HepG2 (cell line): Measurements from ENCODE around the gene IFITM5. TPM values are rescaled to one million over a fixed set of nuclear protein-coding genes. Genes with fewer than 3 reads are reported as not detected.
A peak's percentile ranks its signal among the peaks of the same experiment; 100 is the strongest.

ENCODE experiments used
- ATAC-seq: fragments of 200-7000 bp; cut with Tn5 transposase; 3 replicates; pipeline ENCODE4 v1.9.1; 2020; ENCODE audit warnings: mild to moderate bottlenecking, moderate library complexity
- Bru-seq: library from RNA; stranded (reverse); fragments of 400-500 nt; gene quantifications from one replicate; lab custom pipeline; 2021; lab: Mats Ljungman, UMichigan
- BruChase-seq, 2 experiments: library from RNA; stranded (reverse); fragments of 400-500 nt; gene quantifications; one replicate each; lab custom pipeline; 2021; lab: Mats Ljungman, UMichigan
- BruUV-seq: library from RNA; stranded (reverse); fragments of 400-500 nt; replicated peaks from 2 replicates; lab custom pipeline; 2021; lab: Mats Ljungman, UMichigan
- CTCF ChIA-PET: fragments of 300-600 bp; formaldehyde crosslinking; extraction: SDS; loops from one replicate; lab custom pipeline; 2021; ENCODE audit warnings: low total read pairs, inconsistent platforms, low intra/inter-chr PET ratio; lab: Yijun Ruan, JAX
- POLR2A ChIA-PET: fragments of 350-600 bp; sonication (Branson Sonifier 250); formaldehyde crosslinking; loops from one replicate; lab custom pipeline; 2020; ENCODE audit warnings: antibody characterized with exemption, inconsistent platforms; lab: Yijun Ruan, JAX
- DNase-seq: peaks from one replicate; pipeline ENCODE4 v3.0.0-alpha.2; 2015; ENCODE audit warnings: low spot score
- FAIRE-seq: peaks from 3 replicates; lab custom pipeline; 2011; peaks lifted over from hg19 to GRCh38; lab: Jason Lieb, UNC
- H2AFZ ChIP-seq: one replicate; pipeline ENCODE4 v1.6.1; 2011; ENCODE audit warnings: low read length, inconsistent platforms
- H3K27ac ChIP-seq: fragments of 300-600 bp; 3 replicates; pipeline ENCODE4 v1.8.0; 2011; ENCODE audit warnings: mixed run types, mild to moderate bottlenecking, mixed read lengths, low read length, inconsistent platforms; ENCODE audit not compliant: insufficient read depth; ENCODE audit errors: extremely low read length
- H3K27me3 ChIP-seq, 2 experiments: fragments of 200-600 bp in 1 of 2; 2 replicates in 1 of 2; 3 replicates in 1 of 2; pipeline versions ENCODE4 v1.6.0 to v1.8.0; 2011; ENCODE audit warnings: low read length in 2 of 2, mild to moderate bottlenecking in 2 of 2, moderate library complexity in 2 of 2, inconsistent platforms in 1 of 2; ENCODE audit not compliant: insufficient read depth in 2 of 2, control insufficient read depth in 1 of 2
- H3K36me3 ChIP-seq, 2 experiments: fragments of 200-600 bp in 1 of 2; replicated peaks in 1 of 2; 2 replicates in 1 of 2; 3 replicates in 1 of 2; pipeline versions ENCODE4 v1.5.1 to v1.8.0; 2011; ENCODE audit warnings: low read length in 2 of 2, inconsistent platforms in 1 of 2; ENCODE audit not compliant: insufficient read depth in 2 of 2, control insufficient read depth in 1 of 2
- H3K4me1 ChIP-seq: 2 replicates; pipeline ENCODE4 v1.5.1; 2012; ENCODE audit warnings: low read length, inconsistent platforms; ENCODE audit not compliant: insufficient read depth
- H3K4me2 ChIP-seq: 2 replicates; pipeline ENCODE4 v1.6.0; 2011; ENCODE audit warnings: low read depth, low read length, inconsistent platforms
- H3K4me3 ChIP-seq, 3 experiments: fragments of 200-600 bp in 1 of 3; sonication (generic), shearing (Covaris generic) in 1 of 3; replicated peaks in 1 of 3; 2 replicates each; pipeline ENCODE4 v1.5.1; 2011 to 2016; ENCODE audit warnings: low read length in 3 of 3, inconsistent platforms in 2 of 3, low read depth in 2 of 3, mild to moderate bottlenecking in 2 of 3, control low read depth in 1 of 3, mixed read lengths in 1 of 3; ENCODE audit not compliant: insufficient read depth in 1 of 3
- H3K79me2 ChIP-seq: one replicate; pipeline ENCODE4 v1.6.1; 2011; ENCODE audit warnings: low read length, inconsistent platforms; ENCODE audit not compliant: insufficient read depth
- H3K9ac ChIP-seq: 2 replicates; pipeline ENCODE4 v1.6.0; 2011; ENCODE audit warnings: mild to moderate bottlenecking, low read depth, low read length, inconsistent platforms; ENCODE audit not compliant: insufficient read depth
- H3K9me3 ChIP-seq: 2 replicates; pipeline ENCODE4 v1.5.1; 2012; ENCODE audit warnings: mild to moderate bottlenecking, low read length
- H4K20me1 ChIP-seq: 2 replicates; pipeline ENCODE4 v1.6.0; 2011; ENCODE audit warnings: inconsistent platforms, mild to moderate bottlenecking, low read length, moderate library complexity; ENCODE audit not compliant: insufficient read depth
- WGBS: methylation state at CpG from one replicate; pipeline ENCODE4 v1.1.6; 2017; ENCODE audit warnings: low lambda C conversion rate; 5-methylcytosine and 5-hydroxymethylcytosine counted together
- in situ Hi-C: cut with HindIII; loops from 2 replicates; pipeline ENCODE4 v1.10.0; 2017; ENCODE audit warnings: low pct_unique_long_range_greater_than_20kb; ENCODE audit not compliant: extremely low pct_ligation_motif_present
- intact Hi-C: fragments of 100-400 bp; cut with micrococcal nuclease; formaldehyde crosslinking; loops from one replicate; pipeline ENCODE4 v1.10.0; 2022; ENCODE audit not compliant: unreplicated experiment
- long read RNA-seq, 2 experiments: library from RNA in 1 of 2; library from polyadenylated mRNA in 1 of 2; stranded (forward) in 1 of 2; unstranded in 1 of 2; transcript quantifications; one replicate each; pipeline ENCODE4 v2.0.0, GENCODE V29; 2019 to 2022
- polyA minus RNA-seq, 3 experiments: library from RNA; depleted of rRNA, polyadenylated mRNA; stranded (reverse); fragments of >200 nt; gene quantifications; 2 replicates each; pipeline ENCODE4 v1.2.3, GENCODE V29; 2011; ENCODE audit warnings: low replicate concordance in 1 of 3
- polyA plus RNA-seq, 8 experiments: library from polyadenylated mRNA; depleted of rRNA in 3 of 8; stranded (reverse) in 7 of 8; unstranded in 1 of 8; fragments of >200 nt; fragmentation: Illumina TruSeq in 4 of 8; extraction: Trizol in 4 of 8; gene quantifications; 2 replicates each; pipeline versions ENCODE4 v1.2.1 to v1.2.3, GENCODE V29; 2011 to 2016; ENCODE audit warnings: low read depth in 4 of 8, missing spikeins in 1 of 8, mixed read lengths in 1 of 8; ENCODE audit not compliant: insufficient read depth in 1 of 8
- total RNA-seq, 5 experiments: library from RNA; depleted of rRNA; stranded (reverse); fragments of >200 nt; fragmentation: Illumina TruSeq; extraction: Trizol; gene quantifications; 2 replicates each; pipeline ENCODE4 v1.2.3, GENCODE V29; 2016; ENCODE audit warnings: low read depth in 1 of 5
- TF ChIP-seq, protein P1 (sequence below): sonication (generic); formaldehyde crosslinking; IDR thresholded peaks from 2 replicates; pipeline ENCODE4 v1.4.0; 2020; ENCODE audit warnings: mild to moderate bottlenecking, missing genetic modification reagents

The IFITM5 gene
- total RNA-seq (2016; rRNA removed; fragmentation: Illumina TruSeq; extraction: Trizol) (not detected in 2 replicates), polyA plus RNA-seq (2011; rRNA removed) (not detected in 2 replicates), polyA minus RNA-seq (2011; rRNA and poly(A)+ RNA removed; ENCODE audit: low replicate concordance) (not detected in 2 replicates), Bru-seq, nascent RNA (not detected), BruChase-seq, experiment 1, labeled RNA remaining after a 6-hour chase (not detected), BruChase-seq, experiment 2, labeled RNA remaining after a 2-hour chase (not detected)
- total RNA-seq (2016; cell fraction: cytosol; rRNA removed; fragmentation: Illumina TruSeq; extraction: Trizol; ENCODE audit: low read depth): not detected in 2 replicates
- total RNA-seq (2016; cell fraction: insoluble cytoplasmic fraction; rRNA removed; fragmentation: Illumina TruSeq; extraction: Trizol): not detected in 2 replicates
- not detected in 2 replicates for total RNA-seq (2016; cell fraction: membrane; rRNA removed; fragmentation: Illumina TruSeq; extraction: Trizol)
- total RNA-seq (2016; cell fraction: nucleus; rRNA removed; fragmentation: Illumina TruSeq; extraction: Trizol): not detected in 2 replicates
- polyA plus RNA-seq (2011; cell fraction: cytosol; rRNA removed): not detected in 2 replicates
- not detected in 2 replicates for polyA plus RNA-seq (2011; cell fraction: nucleus; rRNA removed)
- not detected in 2 replicates for polyA plus RNA-seq (2012)
- polyA plus RNA-seq (2016; cell fraction: cytosol; fragmentation: Illumina TruSeq; extraction: Trizol; ENCODE audit: low read depth): not detected in 2 replicates
- polyA plus RNA-seq (2016; cell fraction: insoluble cytoplasmic fraction; fragmentation: Illumina TruSeq; extraction: Trizol; ENCODE audit: low read depth): not detected in 2 replicates
- polyA plus RNA-seq (2016; cell fraction: membrane; fragmentation: Illumina TruSeq; extraction: Trizol; ENCODE audit: low read depth): not detected in 2 replicates
- not detected in 2 replicates for polyA plus RNA-seq (2016; cell fraction: nucleus; fragmentation: Illumina TruSeq; extraction: Trizol; ENCODE audit: insufficient read depth, low read depth)
- not detected in 2 replicates for polyA minus RNA-seq (2011; cell fraction: cytosol; rRNA and poly(A)+ RNA removed)
- polyA minus RNA-seq (2011; cell fraction: nucleus; rRNA and poly(A)+ RNA removed): not detected in 2 replicates
- long read RNA-seq, experiment 1: 0 reads
- long read RNA-seq, experiment 2: 0 reads

DNA sequence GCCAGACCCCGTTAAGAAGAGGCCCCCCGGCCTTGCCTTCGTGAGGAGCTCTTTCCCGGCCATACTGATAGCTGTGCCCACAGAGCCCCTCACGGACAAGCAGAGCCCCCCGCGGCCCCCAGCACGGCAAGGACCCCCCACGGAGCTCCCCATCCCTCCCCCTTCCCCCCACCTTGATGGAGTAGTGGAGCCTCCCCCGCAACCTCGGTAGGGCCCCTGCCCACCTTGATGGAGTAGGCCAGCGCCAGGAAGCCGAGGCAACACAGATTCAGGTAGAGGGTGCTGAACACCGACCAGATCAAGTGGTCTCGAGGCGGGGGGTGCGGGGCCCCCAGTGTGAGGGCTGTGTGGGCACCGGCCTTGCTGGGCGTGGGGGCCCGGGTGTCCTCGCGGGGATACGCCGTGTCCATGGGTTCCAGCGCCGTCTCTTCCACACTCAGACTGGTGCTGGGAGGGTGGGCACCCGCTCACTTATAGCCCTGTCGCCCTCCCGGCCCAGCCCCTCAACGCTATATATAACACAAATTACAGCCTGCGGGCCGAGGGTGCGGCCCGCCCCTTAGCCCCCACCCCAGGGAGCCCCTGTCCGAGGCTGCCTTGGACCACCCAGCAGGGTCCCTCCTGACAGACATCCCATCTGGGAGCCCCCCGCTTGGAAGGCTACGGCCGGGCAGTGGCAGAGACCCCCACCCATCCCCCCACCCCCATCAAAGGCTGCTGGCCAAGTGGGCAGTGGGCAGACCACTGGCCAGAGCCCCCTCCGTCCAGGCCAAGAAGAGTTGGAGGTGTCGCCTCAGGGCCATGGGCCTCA, at the start of gene IFITM5:
Gene IFITM5 (minus strand): TSS at position 446 of the 811 bp plus-strand sequence. CDS start 36 bp downstream, at position 410.
- Histone ChIP-seq H3K36me3 (no peaks in the 10 kb centered on the region), H3K9me3 (no peaks in the 10 kb centered on the region), H3K27ac (no peak within 1 kb of the TSS), H2AFZ (no peak within 1 kb of the TSS), H3K79me2 (no peaks in the 10 kb centered on the region), H3K4me2 (peak within 1 kb of the TSS; percentile 67), H3K27me3 (peaks cover 11 to 20% of the 10 kb centered on the region in 2 experiments), H3K4me3 (peak within 1 kb of the TSS in 1 of 3 experiments; percentile 52; a peak in 2 of 6 replicates), H3K4me1 (peaks cover 35% of the 10 kb centered on the region), H4K20me1 (no peaks in the 10 kb centered on the region), H3K9ac (0 out of 2 replicates have a peak within 1 kb of the TSS, but pooled peaks have one; percentile 22)
- BruUV-seq: no TSS peak
- in situ Hi-C loops (no loop called here), intact Hi-C loops (no loop called here)
- ATAC-seq: no peak
- FAIRE-seq: no peak
- CTCF ChIA-PET: no interaction called here
- WGBS: 68% methylated on average over 21 of the region's 40 CpGs
- TF ChIP-seq, protein P1, sequence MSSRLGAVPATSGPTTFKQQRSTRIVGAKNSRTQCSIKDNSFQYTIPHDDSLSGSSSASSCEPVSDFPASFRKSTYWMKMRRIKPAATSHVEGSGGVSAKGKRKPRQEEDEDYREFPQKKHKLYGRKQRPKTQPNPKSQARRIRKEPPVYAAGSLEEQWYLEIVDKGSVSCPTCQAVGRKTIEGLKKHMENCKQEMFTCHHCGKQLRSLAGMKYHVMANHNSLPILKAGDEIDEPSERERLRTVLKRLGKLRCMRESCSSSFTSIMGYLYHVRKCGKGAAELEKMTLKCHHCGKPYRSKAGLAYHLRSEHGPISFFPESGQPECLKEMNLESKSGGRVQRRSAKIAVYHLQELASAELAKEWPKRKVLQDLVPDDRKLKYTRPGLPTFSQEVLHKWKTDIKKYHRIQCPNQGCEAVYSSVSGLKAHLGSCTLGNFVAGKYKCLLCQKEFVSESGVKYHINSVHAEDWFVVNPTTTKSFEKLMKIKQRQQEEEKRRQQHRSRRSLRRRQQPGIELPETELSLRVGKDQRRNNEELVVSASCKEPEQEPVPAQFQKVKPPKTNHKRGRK (CRISPR knock-in tag): no peak
- no peak for DNase-seq
- POLR2A ChIA-PET: interaction anchor here (1.5 to 2.4 kb wide), 2 partner anchors 54 to 56 kb away, joined by 3 to 7 read pairs; no protein-coding TSS in a partner anchor
